Neural crest cell (in vitro differentiated cells): ENCODE measurements around the gene PPA1. TPM values are rescaled to one million over a fixed set of nuclear protein-coding genes. Genes with fewer than 3 reads are reported as not detected.

ENCODE experiments used
- DNase-seq: peaks from one replicate; pipeline ENCODE4 v3.0.0; 2021; ENCODE audit warnings: low read depth, mixed read lengths, low spot score
- H3K27ac Mint-ChIP-seq: one replicate; pipeline ENCODE4 v1.8.0; 2021; ENCODE audit warnings: mild to moderate bottlenecking, mixed read lengths; ENCODE audit not compliant: unreplicated experiment
- H3K27me3 Mint-ChIP-seq: 2 replicates; pipeline ENCODE4 v1.8.0; 2021; ENCODE audit warnings: low read depth, mild to moderate bottlenecking, mixed read lengths
- H3K36me3 Mint-ChIP-seq: 2 replicates; pipeline ENCODE4 v1.8.0; 2021; ENCODE audit warnings: low read depth, mild to moderate bottlenecking, mixed read lengths
- H3K4me1 Mint-ChIP-seq: 2 replicates; pipeline ENCODE4 v1.8.0; 2021; ENCODE audit warnings: mixed read lengths
- H3K4me3 Mint-ChIP-seq: one replicate; pipeline ENCODE4 v1.8.0; 2021; ENCODE audit warnings: mild to moderate bottlenecking, mixed read lengths
- H3K9me3 Mint-ChIP-seq: 2 replicates; pipeline ENCODE4 v1.8.0; 2021; ENCODE audit warnings: mixed read lengths
- total RNA-seq: library from RNA; stranded (reverse); gene quantifications from 2 replicates; pipeline ENCODE4 v1.2.1, GENCODE V29; 2021
- TF ChIP-seq, protein P1 (sequence below): fragments of 200-600 bp; sonication (generic); conservative IDR thresholded peaks from 2 replicates; pipeline ENCODE4 v1.5.0; 2021; ENCODE audit warnings: antibody characterized with exemption, mild to moderate bottlenecking

The PPA1 gene
- total RNA-seq, 1 donor from 2014 or later: 179 TPM

DNA sequence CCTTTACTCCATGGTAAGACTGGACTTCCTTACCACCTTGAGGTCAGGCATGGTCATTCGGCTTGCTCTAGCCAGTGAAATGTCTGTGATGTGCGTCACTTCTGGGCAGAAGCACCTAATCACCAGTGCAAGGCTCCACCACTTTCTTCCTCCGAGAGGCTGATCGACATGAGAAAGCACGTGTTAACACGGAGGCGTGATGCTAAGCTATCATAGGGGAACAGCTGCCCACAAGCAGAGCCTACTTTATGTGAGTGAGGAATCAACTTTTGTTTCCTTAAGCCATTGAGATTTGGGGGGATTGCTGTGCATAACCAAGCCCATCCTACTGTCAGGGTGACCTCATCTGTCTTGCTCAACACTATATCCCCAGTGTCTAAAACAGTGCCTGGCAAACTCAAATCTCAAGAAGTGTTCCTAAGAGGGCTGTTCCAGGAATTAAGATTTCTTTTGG, 39.8 kb downstream of the PPA1 start:
- Mint-ChIP-seq H3K36me3 (peaks cover 14% of the 10 kb centered on the region), H3K27me3 (no peaks in the 10 kb centered on the region), H3K9me3 (no peaks in the 10 kb centered on the region), H3K27ac (no peak overlapping the region), H3K4me1 (no peaks in the 10 kb centered on the region), H3K4me3 (no peak overlapping the region)
- TF ChIP-seq, protein P1, sequence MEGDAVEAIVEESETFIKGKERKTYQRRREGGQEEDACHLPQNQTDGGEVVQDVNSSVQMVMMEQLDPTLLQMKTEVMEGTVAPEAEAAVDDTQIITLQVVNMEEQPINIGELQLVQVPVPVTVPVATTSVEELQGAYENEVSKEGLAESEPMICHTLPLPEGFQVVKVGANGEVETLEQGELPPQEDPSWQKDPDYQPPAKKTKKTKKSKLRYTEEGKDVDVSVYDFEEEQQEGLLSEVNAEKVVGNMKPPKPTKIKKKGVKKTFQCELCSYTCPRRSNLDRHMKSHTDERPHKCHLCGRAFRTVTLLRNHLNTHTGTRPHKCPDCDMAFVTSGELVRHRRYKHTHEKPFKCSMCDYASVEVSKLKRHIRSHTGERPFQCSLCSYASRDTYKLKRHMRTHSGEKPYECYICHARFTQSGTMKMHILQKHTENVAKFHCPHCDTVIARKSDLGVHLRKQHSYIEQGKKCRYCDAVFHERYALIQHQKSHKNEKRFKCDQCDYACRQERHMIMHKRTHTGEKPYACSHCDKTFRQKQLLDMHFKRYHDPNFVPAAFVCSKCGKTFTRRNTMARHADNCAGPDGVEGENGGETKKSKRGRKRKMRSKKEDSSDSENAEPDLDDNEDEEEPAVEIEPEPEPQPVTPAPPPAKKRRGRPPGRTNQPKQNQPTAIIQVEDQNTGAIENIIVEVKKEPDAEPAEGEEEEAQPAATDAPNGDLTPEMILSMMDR: no peak
- DNase-seq: no peak

- no peak for DNase-seq
- TF ChIP-seq, protein P1: no peak
- Mint-ChIP-seq H3K4me1 (no peaks in the 10 kb centered on the region), H3K36me3 (peaks cover 4% of the 10 kb centered on the region), H3K27me3 (no peaks in the 10 kb centered on the region), H3K9me3 (no peaks in the 10 kb centered on the region), H3K27ac (no peak overlapping the region), H3K4me3 (no peak overlapping the region)
These were observed 40.8 kb downstream of the PPA1 start for GRCh38 chr10:70192326-70192968.

- Mint-ChIP-seq H3K9me3 (no peaks in the 10 kb centered on the region), H3K27ac (no peak overlapping the region), H3K4me1 (no peaks in the 10 kb centered on the region), H3K4me3 (no peak overlapping the region), H3K27me3 (no peaks in the 10 kb centered on the region), H3K36me3 (no peaks in the 10 kb centered on the region)
- no peak for DNase-seq
- TF ChIP-seq, protein P1: no peak
These were observed 41.3 kb downstream of the PPA1 start for GRCh38 chr10:70191972-70192305.

- Mint-ChIP-seq H3K27me3 (no peaks in the 10 kb centered on the region), H3K36me3 (no peaks in the 10 kb centered on the region), H3K27ac (no peak overlapping the region), H3K9me3 (no peaks in the 10 kb centered on the region), H3K4me3 (no peak overlapping the region), H3K4me1 (no peaks in the 10 kb centered on the region)
- no peak for DNase-seq
- TF ChIP-seq, protein P1: no peak
These were observed 41.9 kb downstream of the PPA1 start for GRCh38 chr10:70191161-70191971.

- no peak for DNase-seq
- H3K36me3 Mint-ChIP-seq: no peaks in the 10 kb centered on the region
- H3K4me3 Mint-ChIP-seq: no peak overlapping the region
- no peak overlapping the region for H3K27ac Mint-ChIP-seq
- H3K9me3 Mint-ChIP-seq: no peaks in the 10 kb centered on the region
- TF ChIP-seq, protein P1: no peak
- H3K27me3 Mint-ChIP-seq: peaks cover under 1% of the 10 kb centered on the region
- no peaks in the 10 kb centered on the region for H3K4me1 Mint-ChIP-seq
These were observed 42.6 kb downstream of the PPA1 start for GRCh38 chr10:70190581-70190980.
